DOHH2 (cell line): ENCODE measurements around the gene CCDC169.

ENCODE experiments used
- CTCF ChIP-seq: fragments of 200-600 bp; sonication (generic); IDR thresholded peaks from one replicate; pipeline ENCODE4 v1.5.1; 2014; ENCODE audit warnings: antibody characterized with exemption, mild to moderate bottlenecking, low read depth, low read length; ENCODE audit not compliant: poor library complexity, severe bottlenecking
- EZH2phosphoT487 ChIP-seq: fragments of 200-600 bp; sonication (generic); IDR thresholded peaks from 2 replicates; pipeline ENCODE4 v1.6.1; 2017; ENCODE audit warnings: borderline replicate concordance, mild to moderate bottlenecking, antibody characterized with exemption, low read length, moderate library complexity, mixed read lengths

GRCh38 chr13:36207672-36208071 is 89.9 kb downstream of the CCDC169 start:
- no peak for TF ChIP-seq CTCF
- no peak for TF ChIP-seq EZH2phosphoT487
